Stimulated activated CD4-positive, alpha-beta T cell treated with anti-CD3 and anti-CD28 coated beads, Interleukin-2, amount 100 ng/mL, for 48 hours (primary cell): ENCODE data around the gene KCTD8.

Source experiments
- DNase-seq, 2 donors: peaks; one replicate each; pipeline ENCODE4 v3.0.0-alpha.2; 2020

Gene KCTD8

GRCh38 chr4:44161756-44162155, 286.9 kb downstream of the KCTD8 start:
- DNase-seq: no peak

- no peak for DNase-seq
These were observed 287.7 kb downstream of the KCTD8 start for GRCh38 chr4:44160776-44161367.

GRCh38 chr4:44159991-44160390, 288.6 kb downstream of the KCTD8 start:
- no peak for DNase-seq

DNA sequence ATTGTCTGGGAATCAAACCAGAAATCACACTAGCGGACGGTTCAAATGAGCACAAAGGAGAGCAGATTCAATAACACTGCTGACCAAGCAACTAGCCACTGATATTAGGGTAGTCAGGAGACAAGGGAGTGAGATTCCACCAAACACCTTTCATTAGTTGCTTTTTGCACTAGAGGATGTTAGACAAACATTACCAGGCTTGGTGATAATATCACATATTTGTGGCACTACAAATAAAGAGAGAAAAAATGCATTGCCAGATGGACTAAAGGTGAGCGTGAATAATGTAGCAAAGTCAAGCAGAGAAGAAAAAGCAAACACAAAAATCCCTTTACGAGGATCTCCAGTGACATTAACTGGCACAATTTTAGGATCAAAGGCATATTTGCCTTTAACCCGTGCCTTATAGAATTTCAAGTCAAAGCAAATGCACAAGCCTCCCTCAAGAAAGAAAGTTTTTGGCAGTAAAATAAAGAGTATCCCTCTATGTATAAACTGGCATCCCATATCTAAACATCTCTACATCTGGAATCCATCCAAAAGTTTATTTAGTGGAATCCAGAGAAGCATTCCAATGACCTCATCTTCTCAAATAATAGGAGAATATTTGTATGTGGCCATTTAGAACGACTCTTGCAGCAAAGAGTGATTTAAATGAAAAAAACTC, 290.9 kb downstream of the KCTD8 start:
- DNase-seq: no peak

DNA sequence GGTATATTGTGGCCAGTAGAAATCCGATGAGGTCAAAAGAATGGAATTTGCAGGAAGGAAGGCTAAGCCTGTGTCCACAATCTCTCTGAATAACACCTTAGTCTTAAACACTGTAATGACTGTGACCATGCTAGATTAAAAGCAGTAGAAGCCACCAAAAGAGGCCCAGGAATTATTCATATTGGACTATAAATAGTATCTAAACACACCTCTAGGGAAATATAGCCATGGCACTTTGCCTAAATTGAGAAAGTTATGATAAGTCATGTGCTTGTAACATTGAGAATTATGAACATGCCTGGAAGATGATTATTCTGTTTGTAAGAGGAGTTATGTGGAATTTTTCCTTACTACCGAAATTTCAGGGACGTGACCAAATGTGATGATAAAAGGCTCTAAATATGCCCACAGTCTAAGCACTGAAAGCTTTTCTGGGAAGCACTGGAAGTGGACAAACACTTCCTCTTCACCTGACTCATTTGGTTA, 298.5 kb downstream of the KCTD8 start:
- no peak for DNase-seq

DNA sequence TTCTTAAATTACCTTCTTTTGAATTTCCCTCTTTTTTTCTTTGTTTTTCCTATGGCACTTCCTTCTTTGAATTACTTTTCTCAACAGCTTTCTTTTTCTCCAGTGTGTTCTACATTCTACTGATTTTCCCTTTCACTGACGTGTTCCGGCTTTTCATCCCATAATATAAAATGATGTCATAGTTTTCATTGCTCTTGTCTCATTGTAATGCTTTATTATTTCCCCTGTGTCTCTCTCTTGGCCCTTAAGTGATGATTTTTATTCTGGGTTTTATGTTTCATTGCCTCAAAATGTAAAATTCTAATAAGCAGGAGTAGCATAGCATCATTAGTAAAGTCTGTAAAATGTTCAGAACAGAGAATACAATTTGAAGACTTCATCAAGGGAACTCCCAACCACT, 299.3 kb downstream of the KCTD8 start:
- no peak for DNase-seq

DNA sequence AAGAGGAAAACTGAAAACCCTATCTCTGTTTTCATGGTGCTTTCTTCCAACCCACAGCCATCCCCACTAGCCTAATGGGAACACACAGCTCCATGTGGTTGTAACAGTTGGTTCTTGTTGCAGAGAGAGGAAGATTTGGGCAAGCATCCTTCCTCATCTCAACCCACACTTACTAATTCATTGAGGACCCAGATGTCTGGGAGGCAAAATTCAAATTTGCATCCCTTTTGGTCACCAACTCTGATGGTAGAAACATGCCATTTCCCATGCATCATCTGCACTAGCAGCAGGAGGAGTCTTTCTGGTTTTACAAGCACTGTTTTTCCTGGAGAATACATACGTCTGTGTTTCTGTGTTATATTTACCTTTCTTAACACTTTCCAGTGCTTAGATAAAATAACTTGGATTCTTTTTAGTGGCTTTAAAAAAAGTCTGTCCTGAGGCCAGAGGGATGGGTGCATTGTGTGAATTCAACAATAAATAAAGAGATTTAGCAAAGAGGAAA, 301.0 kb downstream of the KCTD8 start:
- no peak for DNase-seq

DNA sequence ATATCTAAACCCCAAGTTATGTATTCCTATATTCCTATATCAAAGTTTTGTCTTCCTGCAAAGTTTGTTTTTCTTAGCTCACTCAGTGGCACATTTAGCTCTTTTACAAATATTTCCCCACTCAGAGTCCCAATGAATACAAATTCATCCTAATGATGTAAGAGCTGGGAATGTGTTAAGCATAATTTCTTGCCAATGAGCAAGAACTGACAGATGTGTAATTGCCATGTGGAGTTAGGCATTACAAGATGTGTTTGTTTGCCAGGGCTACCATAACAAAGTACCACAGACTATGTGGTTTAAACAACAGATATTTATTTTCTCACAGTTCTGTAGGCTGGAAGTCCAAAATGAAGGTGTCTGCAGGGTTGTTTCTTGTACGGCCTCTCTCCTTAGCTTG, 302.1 kb downstream of the KCTD8 start:
- DNase-seq: no peak

DNA sequence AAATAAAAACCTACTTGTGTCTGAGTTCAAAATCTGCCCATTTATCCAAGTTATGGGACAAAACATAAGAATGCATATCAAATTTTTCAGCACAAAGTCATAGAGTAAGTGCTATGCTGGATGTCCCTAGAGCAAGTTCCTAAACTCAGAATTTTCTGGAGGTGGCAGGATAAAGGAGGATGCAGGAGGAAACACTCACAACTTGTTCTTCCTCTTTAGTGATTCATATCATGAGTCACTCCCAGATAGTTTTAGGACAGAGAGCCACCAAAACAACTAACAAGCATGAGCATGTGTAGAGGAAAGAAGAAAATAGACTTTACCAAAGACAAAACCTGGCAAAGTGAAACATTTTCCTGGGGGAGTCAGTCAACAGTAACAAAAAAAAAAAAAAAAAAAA, 302.7 kb downstream of the KCTD8 start:
- no peak for DNase-seq

GRCh38 chr4:44132526-44132925, 316.1 kb downstream of the KCTD8 start:
- DNase-seq: no peak
